Neutrophil (primary cell): ENCODE measurements around the gene TEAD4.

Experiments used
- H3K27ac ChIP-seq: fragments of 200-600 bp; sonication (generic); 2 replicates; pipeline ENCODE4 v1.5.1; 2016; ENCODE audit warnings: mild to moderate bottlenecking, moderate library complexity
- H3K27me3 ChIP-seq: fragments of 200-600 bp; sonication (generic); 2 replicates; pipeline ENCODE4 v1.6.0; 2016; ENCODE audit warnings: mild to moderate bottlenecking
- H3K36me3 ChIP-seq: fragments of 200-600 bp; sonication (generic); 2 replicates; pipeline ENCODE4 v1.5.1; 2017
- H3K4me1 ChIP-seq, 2 experiments: fragments of 200-600 bp in 1 of 2; sonication (generic) in 1 of 2; 1 replicate in 1 of 2; 2 replicates in 1 of 2; pipeline versions ENCODE4 v1.5.1 to v1.6.1; 2013 to 2016; ENCODE audit warnings: low read depth in 1 of 2, low read length in 1 of 2, mild to moderate bottlenecking in 1 of 2, moderate library complexity in 1 of 2; ENCODE audit not compliant: control insufficient read depth in 1 of 2, insufficient read depth in 1 of 2
- H3K4me3 ChIP-seq, 2 experiments: fragments of 200-600 bp in 1 of 2; sonication (generic) in 1 of 2; 1 replicate in 1 of 2; 2 replicates in 1 of 2; pipeline ENCODE4 v1.5.1; 2013 to 2016; ENCODE audit warnings: low read depth in 1 of 2, low read length in 1 of 2, mild to moderate bottlenecking in 1 of 2, moderate library complexity in 1 of 2
- H3K9me3 ChIP-seq: fragments of 200-600 bp; sonication (generic); 2 replicates; pipeline ENCODE4 v1.5.1; 2016
- CTCF ChIP-seq: fragments of 200-600 bp; sonication (generic); IDR thresholded peaks from 2 replicates; pipeline ENCODE4 v1.5.1; 2016; ENCODE audit warnings: antibody characterized with exemption

The TEAD4 gene

GRCh38 chr12:3000548-3001275 lies 41.5 kb downstream of the TEAD4 start:
- Histone ChIP-seq H3K27me3 (no peaks in the 10 kb centered on the region), H3K4me3 (no peak overlapping the region), H3K27ac (no peak overlapping the region), H3K36me3 (no peaks in the 10 kb centered on the region), H3K9me3 (no peaks in the 10 kb centered on the region), H3K4me1 (no peaks in the 10 kb centered on the region)
- TF ChIP-seq CTCF: no peak

- Histone ChIP-seq H3K9me3 (no peaks in the 10 kb centered on the region), H3K27ac (no peak overlapping the region), H3K4me1 (no peaks in the 10 kb centered on the region), H3K36me3 (no peaks in the 10 kb centered on the region), H3K4me3 (no peak overlapping the region), H3K27me3 (no peaks in the 10 kb centered on the region)
- TF ChIP-seq CTCF: no peak
Measured at GRCh38 chr12:3002646-3003045, 43.4 kb downstream of the TEAD4 start.

- TF ChIP-seq CTCF: no peak
- Histone ChIP-seq H3K27me3 (no peaks in the 10 kb centered on the region), H3K27ac (no peak overlapping the region), H3K9me3 (no peaks in the 10 kb centered on the region), H3K4me3 (no peak overlapping the region), H3K36me3 (no peaks in the 10 kb centered on the region), H3K4me1 (no peaks in the 10 kb centered on the region)
Measured at GRCh38 chr12:3003357-3003992, 44.3 kb downstream of the TEAD4 start.

- H3K9me3 ChIP-seq: no peaks in the 10 kb centered on the region
- H3K36me3 ChIP-seq: no peaks in the 10 kb centered on the region
- H3K4me1 ChIP-seq: no peaks in the 10 kb centered on the region
- no peak overlapping the region for H3K27ac ChIP-seq
- TF ChIP-seq CTCF: no peak
- no peak overlapping the region for H3K4me3 ChIP-seq
- H3K27me3 ChIP-seq: no peaks in the 10 kb centered on the region
Measured at GRCh38 chr12:3004655-3005565, 45.7 kb downstream of the TEAD4 start.

- Histone ChIP-seq H3K4me1 (no peaks in the 10 kb centered on the region), H3K27ac (no peak overlapping the region), H3K4me3 (no peak overlapping the region), H3K9me3 (no peaks in the 10 kb centered on the region), H3K27me3 (no peaks in the 10 kb centered on the region), H3K36me3 (no peaks in the 10 kb centered on the region)
- no peak for TF ChIP-seq CTCF
Measured at GRCh38 chr12:3005736-3006135, 46.5 kb downstream of the TEAD4 start.
